CD14-positive monocyte (primary cell): ENCODE data around the gene CTR9. TPM values are rescaled to one million over a fixed set of nuclear protein-coding genes. Genes with fewer than 3 reads are reported as not detected.
A peak's percentile ranks its signal among the peaks of the same experiment; 100 is the strongest.

ENCODE experiments used
- DNase-seq, 3 donors: peaks; one replicate each; pipeline ENCODE4 v3.0.0-alpha.2; 2011 to 2022
- H2AFZ ChIP-seq: 2 replicates; pipeline ENCODE4 v1.6.0; 2012; ENCODE audit warnings: mild to moderate bottlenecking, low read depth, low read length, inconsistent platforms; ENCODE audit not compliant: insufficient read depth, poor library complexity, severe bottlenecking
- H3K27ac ChIP-seq, 2 donors: 1 replicate in 1 of 2; 2 replicates in 1 of 2; pipeline ENCODE4 v1.5.1; 2012 to 2013; ENCODE audit warnings: low read length in 2 of 2, control low read depth in 1 of 2, inconsistent platforms in 1 of 2, low read depth in 1 of 2, mild to moderate bottlenecking in 1 of 2
- H3K27me3 ChIP-seq, 2 donors: one replicate each; pipeline versions ENCODE4 v1.6.0 to v1.6.1; 2011 to 2013; ENCODE audit warnings: low read length in 2 of 2; ENCODE audit not compliant: control insufficient read depth in 2 of 2, insufficient read depth in 2 of 2
- H3K36me3 ChIP-seq, 2 donors: replicated peaks in 1 of 2; 1 replicate in 1 of 2; 2 replicates in 1 of 2; pipeline versions ENCODE4 v1.5.1 to v1.6.1; 2012 to 2013; ENCODE audit warnings: low read length in 2 of 2, control low read depth in 1 of 2, inconsistent platforms in 1 of 2, mild to moderate bottlenecking in 1 of 2; ENCODE audit not compliant: insufficient read depth in 2 of 2, control insufficient read depth in 1 of 2
- H3K4me1 ChIP-seq, 2 donors: 1 replicate in 1 of 2; 2 replicates in 1 of 2; pipeline versions ENCODE4 v1.5.1 to v1.6.1; 2012 to 2013; ENCODE audit warnings: low read length in 2 of 2, control low read depth in 1 of 2, inconsistent platforms in 1 of 2, mild to moderate bottlenecking in 1 of 2, moderate library complexity in 1 of 2; ENCODE audit not compliant: insufficient read depth in 2 of 2, control insufficient read depth in 1 of 2
- H3K4me2 ChIP-seq: replicated peaks from 2 replicates; pipeline ENCODE3; 2012; ENCODE audit warnings: low read length, moderate library complexity, mild to moderate bottlenecking; ENCODE audit not compliant: poor library complexity, severe bottlenecking; ENCODE audit errors: extremely low read depth
- H3K4me3 ChIP-seq, 3 experiments: fragments of 200-600 bp in 1 of 3; sonication (generic) in 1 of 3; replicated peaks in 1 of 3; 1 replicate in 2 of 3; 2 replicates in 1 of 3; pipeline ENCODE4 v1.5.1; 2011 to 2013; ENCODE audit warnings: low read length in 3 of 3, mild to moderate bottlenecking in 3 of 3, control low read depth in 2 of 3, low read depth in 2 of 3, inconsistent platforms in 1 of 3, moderate library complexity in 1 of 3
- H3K79me2 ChIP-seq: 2 replicates; pipeline ENCODE4 v1.6.0; 2012; ENCODE audit warnings: mild to moderate bottlenecking, control low read depth, inconsistent platforms, low read length, moderate library complexity; ENCODE audit not compliant: insufficient read depth
- H3K9ac ChIP-seq: 2 replicates; pipeline ENCODE4 v1.6.0; 2017; ENCODE audit warnings: low read length, mild to moderate bottlenecking; ENCODE audit not compliant: insufficient read depth, poor library complexity, severe bottlenecking
- H3K9me3 ChIP-seq, 2 donors: replicated peaks in 1 of 2; 1 replicate in 1 of 2; 2 replicates in 1 of 2; pipeline versions ENCODE4 v1.5.1 to v1.6.1; 2012 to 2013; ENCODE audit warnings: low read length in 2 of 2, control low read depth in 1 of 2; ENCODE audit not compliant: control insufficient read depth in 1 of 2, insufficient read depth in 1 of 2
- H4K20me1 ChIP-seq: 2 replicates; pipeline ENCODE4 v1.6.0; 2012; ENCODE audit warnings: mild to moderate bottlenecking, low read length, control low read depth, moderate library complexity; ENCODE audit not compliant: insufficient read depth
- H3K27ac Mint-ChIP-seq, 7 donors: one replicate each; pipeline ENCODE4 v1.8.0; 2020; ENCODE audit warnings: mild to moderate bottlenecking in 7 of 7, mixed read lengths in 7 of 7, moderate library complexity in 6 of 7, inconsistent platforms in 2 of 7
- H3K27me3 Mint-ChIP-seq, 3 donors: one replicate each; pipeline ENCODE4 v1.8.0; 2021 to 2022; ENCODE audit warnings: low read depth in 3 of 3, mild to moderate bottlenecking in 3 of 3, mixed read lengths in 3 of 3, moderate library complexity in 3 of 3, inconsistent platforms in 1 of 3
- H3K36me3 Mint-ChIP-seq, 2 donors: one replicate each; pipeline ENCODE4 v1.8.0; 2020; ENCODE audit warnings: mixed read lengths in 2 of 2, inconsistent platforms in 1 of 2, mild to moderate bottlenecking in 1 of 2
- H3K4me1 Mint-ChIP-seq: one replicate; pipeline ENCODE4 v1.8.0; 2020; ENCODE audit warnings: mild to moderate bottlenecking, mixed read lengths
- H3K4me3 Mint-ChIP-seq, 2 donors: one replicate each; pipeline ENCODE4 v1.8.0; 2020; ENCODE audit warnings: mild to moderate bottlenecking in 2 of 2, mixed read lengths in 2 of 2, moderate library complexity in 1 of 2
- H3K9me3 Mint-ChIP-seq, 7 donors: one replicate each; pipeline ENCODE4 v1.8.0; 2020 to 2022; ENCODE audit warnings: mixed read lengths in 7 of 7, mild to moderate bottlenecking in 6 of 7, moderate library complexity in 6 of 7, inconsistent platforms in 2 of 7
- CTCF ChIP-seq: fragments of 200-600 bp; IDR thresholded peaks from one replicate; pipeline ENCODE4 v1.8.0; 2022; ENCODE audit warnings: antibody characterized with exemption, mild to moderate bottlenecking
- WGBS: methylation state at CpG from one replicate; pipeline ENCODE4 v1.1.5; 2013; ENCODE audit warnings: missing lambda C conversion rate; ENCODE audit not compliant: insufficient coverage; 5-methylcytosine and 5-hydroxymethylcytosine counted together
- intact Hi-C, 2 donors: fragments of 100-400 bp; cut with micrococcal nuclease; formaldehyde crosslinking; loops; one replicate each; pipeline versions ENCODE4 v1.15.0 to v1.15.1; 2023
- polyA plus RNA-seq, 3 donors: library from polyadenylated mRNA; depleted of rRNA in 1 of 3; unstranded in 2 of 3; stranded (reverse) in 1 of 3; fragments of 300-500 nt in 2 of 3; fragments of >200 nt in 1 of 3; fragmentation: Illumina TruSeq in 2 of 3; gene quantifications; 1 replicate in 2 of 3; 2 replicates in 1 of 3; pipeline ENCODE4 v1.2.3, GENCODE V29; 2012 to 2021

CTR9 gene
- polyA plus RNA-seq, 3 donors, result 5.0 to 37.5 (median 18.3) TPM

DNA sequence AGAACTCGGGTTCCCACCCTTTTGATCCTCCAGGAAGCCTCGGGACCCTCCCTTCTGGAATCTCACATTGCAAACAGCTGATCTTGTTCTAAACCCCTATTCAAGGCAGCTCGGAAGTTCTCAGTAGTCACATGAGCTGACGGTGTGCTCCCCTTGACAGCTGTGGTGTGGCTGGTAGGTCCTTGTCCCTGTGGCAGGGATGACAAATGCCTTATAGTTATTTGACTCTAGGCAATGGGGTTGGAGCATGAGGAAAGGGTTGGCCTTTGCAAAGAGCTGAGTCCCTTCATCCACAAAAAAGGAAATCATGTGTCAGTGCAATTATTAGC is 34.1 kb downstream of the CTR9 start:
- Histone ChIP-seq H3K4me3 (no peak overlapping the region), H3K27ac (no peak overlapping the region), H4K20me1 (no peaks in the 10 kb centered on the region), H3K9me3 (no peaks in the 10 kb centered on the region), H3K4me1 (peaks cover 5 to 8% of the 10 kb centered on the region in 2 donors), H3K79me2 (no peaks in the 10 kb centered on the region), H3K4me2 (no peak overlapping the region), H3K9ac (no peak overlapping the region), H3K36me3 (peaks cover under 1 to 5% of the 10 kb centered on the region in 2 donors), H2AFZ (no peak overlapping the region), H3K27me3 (no peaks in the 10 kb centered on the region)
- 89% methylated on average over 1 of the region's 4 CpGs for WGBS
- H3K9me3 Mint-ChIP-seq, result peaks cover 0 to 3% (median 0%) of the 10 kb centered on the region in 7 donors
- no peak for DNase-seq
- H3K27me3 Mint-ChIP-seq, result peaks cover 2 to 5% (median 2%) of the 10 kb centered on the region in 3 donors
- peaks cover 3% of the 10 kb centered on the region in 2 donors for H3K36me3 Mint-ChIP-seq
- no peak overlapping the region for H3K4me3 Mint-ChIP-seq
- TF ChIP-seq CTCF, result no peak
- H3K27ac Mint-ChIP-seq, result no peak overlapping the region
- intact Hi-C loops, result no loop called here
- peaks cover 14% of the 10 kb centered on the region for H3K4me1 Mint-ChIP-seq

DNA sequence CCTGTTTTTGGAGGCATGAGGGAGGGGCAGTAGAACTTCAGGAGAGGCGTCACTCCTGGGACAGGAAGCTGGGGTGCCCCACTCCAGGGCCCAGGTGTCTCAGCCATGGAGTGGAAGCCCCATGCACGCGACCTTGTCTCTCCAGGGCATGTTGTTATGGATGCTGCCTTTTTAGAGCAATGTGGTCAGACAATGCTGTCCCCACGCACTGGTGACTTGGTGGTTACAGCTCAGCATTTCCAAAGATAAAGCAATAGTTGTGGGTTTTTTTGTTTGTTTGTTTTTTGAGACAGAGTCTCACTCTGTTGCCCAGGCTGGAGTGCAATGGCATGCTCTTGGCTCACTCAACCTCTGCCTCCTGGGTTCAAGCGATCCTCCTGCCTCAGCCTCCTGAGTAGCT is 35.4 kb downstream of the CTR9 start:
- Histone ChIP-seq H3K79me2 (no peaks in the 10 kb centered on the region), H3K27ac (no peak overlapping the region), H3K4me1 (peaks cover 5 to 8% of the 10 kb centered on the region in 2 donors), H3K27me3 (no peaks in the 10 kb centered on the region), H3K36me3 (no peaks in the 10 kb centered on the region), H4K20me1 (no peaks in the 10 kb centered on the region), H3K9ac (no peak overlapping the region), H3K9me3 (no peaks in the 10 kb centered on the region), H3K4me2 (no peak overlapping the region), H3K4me3 (no peak overlapping the region), H2AFZ (no peak overlapping the region)
- peak overlapping the region in 3 of 7 donors; percentile 4 to 34 (median 8) for H3K27ac Mint-ChIP-seq
- peaks cover 2 to 6% (median 5%) of the 10 kb centered on the region in 3 donors for H3K27me3 Mint-ChIP-seq
- WGBS, result 50% methylated on average over 5 of the region's 5 CpGs
- peaks cover 9% of the 10 kb centered on the region for H3K4me1 Mint-ChIP-seq
- no peak overlapping the region for H3K4me3 Mint-ChIP-seq
- no peak for TF ChIP-seq CTCF
- intact Hi-C loops, result no loop called here
- peaks cover 0 to 3% (median 0%) of the 10 kb centered on the region in 7 donors for H3K9me3 Mint-ChIP-seq
- no peak for DNase-seq
- no peaks in the 10 kb centered on the region for H3K36me3 Mint-ChIP-seq
